ENCODE results near the gene TESPA1. TPM values are rescaled to one million over a fixed set of nuclear protein-coding genes. Genes with fewer than 3 reads are reported as not detected.

The TESPA1 gene
- total and polyA plus RNA-seq, 9 of the 15 experiments (the other 6 are each of a cell fraction or from before 2014, with no cell fraction given): 0.72 to 7.1 (median 2.4) TPM

DNA sequence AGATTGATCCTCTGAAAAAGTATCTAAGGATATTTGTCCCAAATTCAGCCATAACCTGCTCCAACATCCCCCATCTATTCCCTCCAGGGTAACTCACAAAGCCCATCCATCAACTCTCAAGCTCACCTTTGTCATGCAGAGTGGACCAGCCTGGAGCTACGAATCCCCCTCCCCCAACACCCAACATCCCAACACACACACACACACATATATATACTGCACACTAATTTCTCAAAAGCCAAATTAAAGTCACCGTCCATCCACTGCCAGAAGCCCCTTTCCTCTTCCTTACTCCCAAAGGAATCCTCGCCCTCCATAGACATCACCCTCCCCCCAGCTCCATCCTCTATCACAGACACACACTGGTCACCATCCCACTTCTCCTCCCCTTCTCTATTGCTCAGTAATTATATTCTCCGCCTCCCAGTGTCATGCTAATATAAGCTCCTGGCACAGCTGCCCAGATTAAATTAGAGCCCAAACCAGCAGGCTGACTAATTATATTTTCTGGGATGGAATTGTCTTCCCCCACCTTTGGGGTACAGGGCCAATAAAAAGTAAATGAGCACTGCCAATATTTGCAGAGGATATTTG, 13.5 kb upstream of the TESPA1 start:
- WGBS (ENCODE audit: insufficient coverage, low coverage, missing lambda C conversion rate): 0% methylated on average over 3 of the region's 4 CpGs
- no peak for ATAC-seq
- TF ChIP-seq CEBPB (tag; IDR thresholded peaks at IDR 0.05) (no peak), CBX8 (IDR thresholded peaks at IDR 0.05; ENCODE audit: borderline replicate concordance, extremely low read depth, low read depth, low read length, poor library complexity, severe bottlenecking) (no peak), NFE2L1 (tag; IDR thresholded peaks at IDR 0.05; ENCODE audit: borderline replicate concordance, low read depth) (no peak), MEF2A (IDR thresholded peaks at IDR 0.05; ENCODE audit: control insufficient read depth, low read depth, low read length) (no peak), TARDBP (IDR thresholded peaks at IDR 0.05) (no peak)
- TF ChIP-seq, protein P1, sequence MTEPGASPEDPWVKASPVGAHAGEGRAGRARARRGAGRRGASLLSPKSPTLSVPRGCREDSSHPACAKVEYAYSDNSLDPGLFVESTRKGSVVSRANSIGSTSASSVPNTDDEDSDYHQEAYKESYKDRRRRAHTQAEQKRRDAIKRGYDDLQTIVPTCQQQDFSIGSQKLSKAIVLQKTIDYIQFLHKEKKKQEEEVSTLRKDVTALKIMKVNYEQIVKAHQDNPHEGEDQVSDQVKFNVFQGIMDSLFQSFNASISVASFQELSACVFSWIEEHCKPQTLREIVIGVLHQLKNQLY (CRISPR knock-in tag; conservative IDR thresholded peaks at IDR 0.05): no peak
- TF ChIP-seq, protein P2, sequence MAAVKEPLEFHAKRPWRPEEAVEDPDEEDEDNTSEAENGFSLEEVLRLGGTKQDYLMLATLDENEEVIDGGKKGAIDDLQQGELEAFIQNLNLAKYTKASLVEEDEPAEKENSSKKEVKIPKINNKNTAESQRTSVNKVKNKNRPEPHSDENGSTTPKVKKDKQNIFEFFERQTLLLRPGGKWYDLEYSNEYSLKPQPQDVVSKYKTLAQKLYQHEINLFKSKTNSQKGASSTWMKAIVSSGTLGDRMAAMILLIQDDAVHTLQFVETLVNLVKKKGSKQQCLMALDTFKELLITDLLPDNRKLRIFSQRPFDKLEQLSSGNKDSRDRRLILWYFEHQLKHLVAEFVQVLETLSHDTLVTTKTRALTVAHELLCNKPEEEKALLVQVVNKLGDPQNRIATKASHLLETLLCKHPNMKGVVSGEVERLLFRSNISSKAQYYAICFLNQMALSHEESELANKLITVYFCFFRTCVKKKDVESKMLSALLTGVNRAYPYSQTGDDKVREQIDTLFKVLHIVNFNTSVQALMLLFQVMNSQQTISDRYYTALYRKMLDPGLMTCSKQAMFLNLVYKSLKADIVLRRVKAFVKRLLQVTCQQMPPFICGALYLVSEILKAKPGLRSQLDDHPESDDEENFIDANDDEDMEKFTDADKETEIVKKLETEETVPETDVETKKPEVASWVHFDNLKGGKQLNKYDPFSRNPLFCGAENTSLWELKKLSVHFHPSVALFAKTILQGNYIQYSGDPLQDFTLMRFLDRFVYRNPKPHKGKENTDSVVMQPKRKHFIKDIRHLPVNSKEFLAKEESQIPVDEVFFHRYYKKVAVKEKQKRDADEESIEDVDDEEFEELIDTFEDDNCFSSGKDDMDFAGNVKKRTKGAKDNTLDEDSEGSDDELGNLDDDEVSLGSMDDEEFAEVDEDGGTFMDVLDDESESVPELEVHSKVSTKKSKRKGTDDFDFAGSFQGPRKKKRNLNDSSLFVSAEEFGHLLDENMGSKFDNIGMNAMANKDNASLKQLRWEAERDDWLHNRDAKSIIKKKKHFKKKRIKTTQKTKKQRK (IDR thresholded peaks at IDR 0.05; ENCODE audit: borderline replicate concordance, low read depth, low read length): no peak
- TF ChIP-seq, protein P3, sequence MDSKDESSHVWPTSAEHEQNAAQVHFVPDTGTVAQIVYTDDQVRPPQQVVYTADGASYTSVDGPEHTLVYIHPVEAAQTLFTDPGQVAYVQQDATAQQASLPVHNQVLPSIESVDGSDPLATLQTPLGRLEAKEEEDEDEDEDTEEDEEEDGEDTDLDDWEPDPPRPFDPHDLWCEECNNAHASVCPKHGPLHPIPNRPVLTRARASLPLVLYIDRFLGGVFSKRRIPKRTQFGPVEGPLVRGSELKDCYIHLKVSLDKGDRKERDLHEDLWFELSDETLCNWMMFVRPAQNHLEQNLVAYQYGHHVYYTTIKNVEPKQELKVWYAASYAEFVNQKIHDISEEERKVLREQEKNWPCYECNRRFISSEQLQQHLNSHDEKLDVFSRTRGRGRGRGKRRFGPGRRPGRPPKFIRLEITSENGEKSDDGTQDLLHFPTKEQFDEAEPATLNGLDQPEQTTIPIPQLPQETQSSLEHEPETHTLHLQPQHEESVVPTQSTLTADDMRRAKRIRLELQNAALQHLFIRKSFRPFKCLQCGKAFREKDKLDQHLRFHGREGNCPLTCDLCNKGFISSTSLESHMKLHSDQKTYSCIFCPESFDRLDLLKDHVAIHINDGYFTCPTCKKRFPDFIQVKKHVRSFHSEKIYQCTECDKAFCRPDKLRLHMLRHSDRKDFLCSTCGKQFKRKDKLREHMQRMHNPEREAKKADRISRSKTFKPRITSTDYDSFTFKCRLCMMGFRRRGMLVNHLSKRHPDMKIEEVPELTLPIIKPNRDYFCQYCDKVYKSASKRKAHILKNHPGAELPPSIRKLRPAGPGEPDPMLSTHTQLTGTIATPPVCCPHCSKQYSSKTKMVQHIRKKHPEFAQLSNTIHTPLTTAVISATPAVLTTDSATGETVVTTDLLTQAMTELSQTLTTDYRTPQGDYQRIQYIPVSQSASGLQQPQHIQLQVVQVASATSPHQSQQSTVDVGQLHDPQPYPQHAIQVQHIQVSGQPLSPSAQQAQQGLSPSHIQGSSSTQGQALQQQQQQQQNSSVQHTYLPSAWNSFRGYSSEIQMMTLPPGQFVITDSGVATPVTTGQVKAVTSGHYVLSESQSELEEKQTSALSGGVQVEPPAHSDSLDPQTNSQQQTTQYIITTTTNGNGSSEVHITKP (IDR thresholded peaks at IDR 0.05; ENCODE audit: partially characterized antibody): no peak
- peaks cover 23 to 24% of the 10 kb centered on the region in 2 experiments; a peak in 3 of 5 replicates for H3K27me3 ChIP-seq (ENCODE audit: control insufficient read depth in 2 of 2, insufficient read depth in 2 of 2, low read length in 2 of 2)
- no peaks in the 10 kb centered on the region for H3K9me3 ChIP-seq (replicated peaks; ENCODE audit: control insufficient read depth, insufficient read depth, low read depth, low read length)
- BruUV-seq (replicated peaks): no TSS peak
- H3K36me3 ChIP-seq (ENCODE audit: control insufficient read depth, insufficient read depth, low read length): no peaks in the 10 kb centered on the region
- intact Hi-C loops (cut with micrococcal nuclease) (no loop called here), in situ Hi-C loops (cut with MboI) (loop anchor here (10.0 kb wide), 1 partner anchor 147 kb away; no protein-coding TSS in a partner anchor)
- H3K27ac ChIP-seq (ENCODE audit: extremely low read depth, low read depth, low read length): no peak overlapping the region
- H3K4me1 ChIP-seq (replicated peaks in 1 of 2; ENCODE audit: control insufficient read depth in 2 of 2, insufficient read depth in 2 of 2, low read length in 2 of 2): no peaks in the 10 kb centered on the region
- FAIRE-seq: no peak
- POLR2A ChIA-PET: interaction anchor here (0.6 kb wide), 1 partner anchor 736 kb away, joined by 3 read pairs; no protein-coding TSS in a partner anchor
- H3K9me1 ChIP-seq (ENCODE audit: control insufficient read depth, insufficient read depth, low read length): no peaks in the 10 kb centered on the region
- CTCF ChIA-PET (ENCODE audit: low intra/inter-chr PET ratio): no interaction called here
- H3K79me2 ChIP-seq (ENCODE audit: control insufficient read depth, insufficient read depth, low read length): no peaks in the 10 kb centered on the region
- H4K20me1 ChIP-seq (replicated peaks; ENCODE audit: control insufficient read depth, insufficient read depth, low read length): no peaks in the 10 kb centered on the region
- no peak for DNase-seq (ENCODE audit: extremely low read depth in 1 of 4, low spot score in 3 of 4)
- no peak overlapping the region for H3K4me2 ChIP-seq (ENCODE audit: insufficient read depth, low read length)
- H2AFZ ChIP-seq (ENCODE audit: low read depth, low read length): no peak overlapping the region
- no peak overlapping the region for H3K9ac ChIP-seq (ENCODE audit: insufficient read depth in 1 of 2, low read depth in 2 of 2, low read length in 2 of 2)
- H3K4me3 ChIP-seq: no peak overlapping the region
